AG08395 (cell line): ENCODE data around the gene SDR39U1.
A peak's percentile ranks its signal among the peaks of the same experiment; 100 is the strongest.
"Not testable (repeated sequence)": the region's sequence is repeated elsewhere in the genome, so short reads cannot be mapped to it uniquely, and the experiment has no call there.

Source experiments
- DNase-seq: peaks from one replicate; pipeline ENCODE4 v3.0.0; 2012; ENCODE audit warnings: mixed read lengths, low spot score

Gene SDR39U1

DNA sequence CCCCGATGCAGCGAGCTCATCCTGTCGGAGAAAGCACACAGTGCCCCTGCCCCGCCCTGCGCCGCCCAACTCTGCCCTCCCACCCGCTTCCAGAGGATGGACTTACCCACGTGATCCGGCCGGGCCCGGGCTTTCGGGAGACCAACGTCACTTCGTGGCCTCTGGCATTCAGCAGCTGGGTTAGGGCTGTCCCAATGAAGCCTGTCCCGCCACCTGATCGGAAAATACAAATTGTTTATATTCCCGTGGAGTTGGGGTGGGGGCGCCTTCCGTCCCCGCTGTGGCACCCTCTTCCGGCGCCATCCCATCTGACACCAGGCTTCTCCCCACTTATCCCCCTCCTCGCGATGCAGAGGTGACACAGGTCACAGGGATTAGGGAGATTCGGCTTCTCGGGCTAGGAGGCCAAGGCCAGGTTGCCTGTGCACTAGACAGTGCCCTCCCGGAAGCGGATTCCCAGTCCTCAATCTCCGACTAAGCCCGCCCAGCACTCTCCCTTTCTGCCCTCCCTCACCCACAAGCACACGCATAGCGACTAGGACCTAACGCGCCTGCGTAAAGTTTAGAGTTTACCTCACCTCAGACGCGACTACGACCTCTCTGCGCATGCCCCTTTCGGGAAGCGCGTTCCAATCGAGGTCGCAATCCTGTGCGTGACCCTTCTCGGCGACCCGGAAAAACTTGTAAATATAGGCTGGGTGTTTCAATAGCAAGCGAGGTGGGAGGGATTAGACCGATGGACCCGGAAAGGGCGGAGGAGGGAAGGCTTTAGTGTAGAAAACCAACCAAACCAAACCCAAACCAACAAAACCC lies at the start of gene SDR39U1:
SDR39U1 (minus strand) TSS at position 537 of the 813 bp plus-strand sequence; CDS start at position 530, 7 bp downstream.
- DNase-seq, result peak; percentile 99

DNA sequence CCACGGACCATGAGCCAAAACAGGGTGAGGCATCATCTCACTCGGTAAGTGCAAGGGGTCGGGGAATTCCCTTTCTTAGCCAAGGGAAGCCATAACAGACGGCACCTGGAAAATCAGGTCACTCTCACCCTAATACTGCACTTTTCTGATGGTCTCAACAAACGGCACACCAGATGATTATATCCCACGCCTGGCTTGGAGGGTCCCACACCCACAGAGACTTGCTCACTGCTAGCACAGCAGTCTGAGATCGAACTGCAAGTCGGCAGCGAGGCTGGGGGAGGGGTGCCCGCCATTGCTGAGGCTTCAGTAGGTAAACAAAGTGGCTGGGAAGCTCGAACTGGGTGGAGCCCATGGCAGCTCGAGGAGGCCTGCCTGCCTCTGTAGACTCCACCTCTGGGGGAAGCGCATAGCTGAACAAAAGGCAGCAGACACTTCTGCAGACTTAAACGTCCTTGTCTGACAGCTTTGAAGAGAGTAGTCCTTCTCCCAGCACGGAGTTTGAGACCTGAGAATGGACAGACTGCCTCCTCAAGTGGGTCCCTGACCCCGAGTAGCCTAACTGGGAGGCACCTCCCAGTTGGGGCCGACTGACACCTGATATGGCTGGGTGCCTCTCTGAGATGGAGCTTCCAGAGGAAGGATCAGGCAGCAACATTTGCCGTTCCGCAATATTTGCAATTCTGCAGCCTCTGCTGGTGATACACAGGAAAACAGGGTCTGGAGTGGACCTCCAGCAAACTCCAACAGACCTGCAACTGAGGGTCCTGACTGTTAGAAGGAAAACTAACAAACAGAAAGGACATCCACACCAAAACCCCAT lies 49.2 kb upstream of the SDR39U1 start:
- DNase-seq, result not testable (repeated sequence)

DNA sequence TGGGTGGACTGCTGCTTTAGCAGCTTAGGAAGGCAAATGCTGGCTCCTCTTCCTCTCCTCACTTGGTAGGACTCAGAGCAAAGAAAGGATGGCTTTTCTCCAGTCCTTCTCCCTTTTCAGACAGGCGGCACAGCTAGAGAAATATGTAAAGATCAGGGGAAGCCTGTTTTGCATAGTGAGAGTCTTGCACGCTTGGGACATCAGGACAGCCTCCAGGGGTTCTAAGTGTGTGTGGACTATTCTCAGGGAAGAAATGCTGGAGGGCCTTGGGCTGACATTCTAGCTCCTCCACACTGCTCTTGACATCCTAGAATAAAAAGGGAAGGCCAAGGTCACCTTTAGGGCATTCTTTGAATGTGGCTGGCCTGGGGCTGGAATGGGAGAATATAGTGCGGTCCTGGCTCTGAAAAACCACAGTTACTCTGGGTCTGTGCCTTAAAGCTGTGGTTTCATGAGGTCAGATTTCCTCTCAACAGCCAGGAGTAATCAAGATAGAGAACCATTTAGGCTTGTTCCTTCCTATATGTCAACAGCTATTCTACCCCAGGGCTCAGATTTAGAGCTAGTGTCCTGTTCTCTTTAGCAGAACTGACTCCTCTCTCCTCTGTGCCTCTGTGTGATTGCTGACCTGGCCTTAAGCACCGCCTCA lies 41.2 kb upstream of the SDR39U1 start:
- peak; percentile 16 for DNase-seq

DNA sequence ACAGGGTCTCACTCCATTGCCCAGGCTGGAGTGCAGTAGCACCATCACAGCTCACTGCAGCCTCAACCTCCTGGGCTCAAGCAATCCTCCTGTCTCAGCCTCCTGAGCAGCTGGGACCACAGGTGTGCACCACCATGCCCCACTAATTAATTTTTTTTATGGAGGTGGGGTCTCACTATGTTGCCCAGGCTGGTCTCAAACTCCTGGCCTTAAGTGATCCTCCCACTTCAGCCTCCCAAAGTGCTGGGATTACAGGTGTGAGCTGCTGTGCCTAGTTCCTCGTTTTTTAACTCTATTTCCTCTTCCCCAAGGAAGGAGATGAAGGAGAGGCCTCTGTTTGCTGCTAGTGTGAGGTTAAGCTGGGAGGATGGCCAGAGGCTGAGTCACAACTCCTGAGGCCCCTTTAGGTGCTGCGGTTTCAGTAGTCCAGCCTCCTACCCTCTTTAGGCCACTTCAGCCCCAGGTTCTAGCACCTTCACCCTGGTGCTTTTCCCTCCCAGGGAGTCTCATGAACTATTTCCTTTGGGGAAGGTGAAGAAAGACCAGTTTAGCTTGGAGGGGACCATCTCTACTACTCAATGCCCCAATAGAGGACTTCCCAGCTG lies 40.2 kb upstream of the SDR39U1 start:
- DNase-seq, result peak; percentile 14

DNA sequence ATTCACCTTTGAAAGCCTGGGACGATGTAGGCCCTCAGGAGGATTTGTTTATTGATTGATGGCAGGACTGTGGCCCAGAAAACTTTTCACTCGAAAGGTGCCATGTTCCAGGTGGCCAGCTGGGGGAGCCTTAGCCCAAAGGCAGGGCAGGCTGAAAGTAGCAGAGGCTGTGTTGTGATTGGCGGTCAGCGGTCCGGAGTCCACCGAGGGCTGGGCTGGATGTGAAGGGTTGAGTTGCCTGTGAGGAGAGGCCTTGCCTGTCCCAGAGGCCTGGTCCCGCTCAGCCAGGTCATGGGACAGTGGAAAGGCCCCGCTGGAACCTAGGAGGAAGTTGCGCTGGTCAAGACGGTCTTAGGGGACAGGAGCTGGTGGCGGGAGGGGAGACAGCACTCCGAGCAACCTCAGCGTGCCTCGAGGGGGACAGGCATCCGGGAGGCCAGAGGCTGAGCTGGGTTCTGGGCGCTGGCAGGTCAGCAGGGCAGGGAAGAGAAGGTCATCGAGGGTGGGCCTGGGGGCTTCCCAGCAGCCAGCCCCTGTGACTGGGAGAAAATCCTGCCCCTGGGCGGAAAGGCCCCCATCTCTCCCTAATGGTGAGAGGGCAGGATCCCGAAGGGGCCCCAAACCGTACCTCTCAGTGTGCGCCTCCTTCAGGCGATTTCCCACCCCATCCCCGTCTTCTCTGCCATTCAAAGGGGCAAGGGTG lies 39.2 kb upstream of the SDR39U1 start:
- peak; percentile 71 for DNase-seq

DNA sequence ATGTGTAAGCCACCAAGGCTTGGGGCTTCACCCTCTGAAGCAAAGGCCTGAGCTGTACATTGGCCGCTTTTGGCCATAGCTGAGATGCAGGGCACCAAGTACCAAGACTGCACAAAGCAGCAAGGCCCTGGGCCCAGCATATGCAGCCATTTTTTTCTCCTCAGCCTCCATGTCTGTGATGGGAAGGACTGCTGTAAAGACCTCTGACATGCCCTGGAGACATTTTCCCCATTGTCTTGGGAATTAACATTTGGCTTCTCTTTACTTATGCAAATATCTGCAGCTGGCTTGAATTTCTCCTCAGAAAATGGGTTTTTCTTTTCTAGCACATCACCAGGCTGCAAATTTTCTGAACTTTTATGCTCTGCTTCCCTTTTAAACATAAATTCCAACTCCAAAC lies 37.4 kb upstream of the SDR39U1 start:
- not testable (repeated sequence) for DNase-seq

DNA sequence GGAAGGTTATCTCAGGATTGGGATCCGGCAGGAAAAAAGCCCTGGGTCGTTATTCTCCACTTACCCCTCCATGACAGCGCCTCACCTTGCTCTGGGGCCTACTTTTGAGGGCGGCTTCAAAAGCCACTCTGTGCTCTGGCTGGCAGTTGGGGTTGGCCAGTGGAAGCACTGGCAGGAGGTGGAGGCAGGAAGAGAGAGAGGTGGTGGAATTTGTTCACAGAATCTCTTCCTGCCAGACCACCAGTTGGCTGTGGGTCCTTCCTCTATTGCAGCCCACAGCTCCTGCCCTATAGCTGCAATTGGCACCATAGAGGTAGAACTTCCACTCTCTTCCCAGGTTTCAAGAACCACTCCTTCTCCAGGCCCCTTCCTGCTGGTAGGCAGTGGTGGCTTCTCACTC lies 32.7 kb upstream of the SDR39U1 start:
- no peak for DNase-seq

DNA sequence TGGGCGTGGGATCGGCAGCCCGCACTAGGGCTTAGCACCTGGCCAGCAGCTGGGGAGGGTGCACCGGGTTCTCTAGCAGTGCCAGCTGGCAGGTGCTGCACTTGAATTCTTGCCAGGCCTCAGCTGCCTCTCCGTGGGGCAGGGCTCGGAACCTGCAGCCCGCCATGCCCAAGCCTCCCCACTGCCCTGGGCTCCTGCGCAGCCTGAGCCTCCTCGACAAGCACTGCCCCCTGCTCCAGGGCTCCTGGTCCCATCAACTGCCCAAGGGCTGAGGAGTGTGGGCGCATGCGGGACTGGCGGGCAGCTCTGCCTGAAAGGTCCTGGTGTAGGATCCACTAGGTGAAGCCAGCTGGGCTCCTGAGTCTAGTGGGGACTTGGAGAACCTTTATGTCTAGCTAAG lies 30.6 kb upstream of the SDR39U1 start:
- DNase-seq, result no peak

GRCh38 chr14:24470450-24470849 lies 27.9 kb upstream of the SDR39U1 start:
- DNase-seq, result not testable (repeated sequence)

- no peak for DNase-seq
These were observed 23.2 kb upstream of the SDR39U1 start for GRCh38 chr14:24465805-24466204.

DNA sequence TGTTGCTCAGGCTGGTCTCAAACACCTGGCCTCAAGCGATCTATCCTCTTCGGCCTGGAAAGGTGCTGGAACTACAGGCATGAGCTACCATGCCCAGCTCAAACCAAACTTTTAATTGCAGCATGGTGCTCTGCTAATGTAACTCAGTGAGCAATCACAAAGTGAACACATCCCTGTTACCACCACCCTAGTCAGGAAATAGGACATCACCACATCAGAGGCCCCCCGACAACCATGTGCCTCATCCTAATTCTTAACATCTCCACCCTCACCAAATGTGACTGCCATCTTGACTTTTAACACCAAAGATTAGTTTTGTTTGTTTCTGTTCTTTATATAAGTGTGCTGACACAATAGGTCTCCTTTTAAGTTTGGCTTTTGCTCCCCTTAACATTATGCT lies 22.8 kb upstream of the SDR39U1 start:
- DNase-seq, result no peak

DNA sequence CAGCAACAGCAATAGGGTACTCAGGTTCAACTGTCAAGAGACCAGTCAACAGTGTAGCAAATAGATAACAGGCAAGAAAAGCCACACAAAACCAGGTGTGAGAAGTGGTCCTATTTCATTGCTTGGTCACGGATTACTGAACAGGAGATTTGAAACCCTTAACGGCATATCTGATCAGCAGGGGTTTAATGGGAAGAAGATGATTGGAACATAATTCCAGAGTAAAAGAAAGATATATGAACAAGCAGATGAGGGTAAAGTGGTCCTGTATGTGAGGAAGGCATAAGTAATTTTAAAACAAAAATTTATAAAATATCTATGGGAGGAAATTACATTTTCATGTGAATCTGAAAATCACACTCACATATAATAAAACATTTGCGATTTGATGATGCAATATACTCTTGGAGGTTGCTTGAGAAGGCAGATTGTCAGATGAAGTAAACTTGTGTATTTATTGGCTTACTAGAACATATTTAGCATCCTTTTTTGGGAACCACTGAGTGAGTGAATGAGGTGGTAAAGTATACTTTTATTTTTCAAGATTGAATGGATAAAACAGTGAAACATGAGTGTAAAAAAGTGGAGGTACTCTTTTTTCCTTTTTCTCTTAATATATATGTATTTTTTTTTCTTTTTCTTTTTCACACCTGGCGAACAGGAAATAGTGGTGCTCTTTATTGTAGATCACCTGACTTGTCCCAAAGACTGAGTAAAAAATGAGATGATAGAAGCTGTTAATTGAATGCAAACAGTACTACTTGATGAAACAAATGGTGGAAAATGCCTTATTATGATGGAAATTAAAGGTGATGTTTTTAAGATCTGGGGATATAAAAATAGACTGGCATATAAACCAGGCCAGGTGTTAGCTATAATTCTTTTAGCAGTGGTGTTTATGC lies 21.6 kb upstream of the SDR39U1 start:
- DNase-seq, result no peak

DNA sequence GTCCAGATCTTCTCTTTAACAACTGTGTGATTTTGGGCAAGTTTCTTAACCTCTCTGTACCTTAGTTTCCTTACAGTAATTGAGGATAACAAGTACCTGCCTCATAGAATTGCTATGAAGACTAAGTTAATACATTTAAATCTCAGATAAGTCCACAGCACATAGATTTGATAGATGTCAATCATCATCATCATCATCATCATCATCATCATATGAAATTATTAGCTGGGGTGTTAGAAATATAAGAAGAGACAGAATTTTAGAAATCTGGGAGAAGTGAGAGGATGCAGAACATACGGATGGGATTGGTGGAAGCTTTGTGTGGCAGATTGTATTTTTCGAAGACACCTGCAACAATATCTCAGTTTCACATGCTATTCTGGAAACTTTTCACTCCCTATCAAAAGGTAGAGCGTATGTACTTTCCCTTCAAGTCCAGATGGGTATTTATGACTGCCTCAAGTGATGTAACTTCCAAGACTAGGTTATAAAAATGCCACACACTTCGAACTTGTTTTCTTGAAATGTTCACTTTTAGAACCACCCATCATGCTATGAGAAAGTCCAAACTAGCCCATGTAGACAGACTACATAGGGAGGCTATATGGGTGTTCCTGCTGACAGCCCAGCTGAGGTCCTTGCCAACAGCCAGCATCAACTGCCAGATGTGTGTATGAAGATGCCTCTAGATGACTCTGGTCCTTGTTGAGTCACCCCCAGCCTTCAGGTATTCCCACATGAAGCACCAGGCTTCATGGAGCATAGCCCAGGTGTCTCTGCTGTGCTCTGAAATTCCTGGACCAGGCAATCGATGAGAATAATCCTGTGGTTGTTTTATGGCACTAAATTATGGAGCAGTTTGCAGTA lies 20.7 kb upstream of the SDR39U1 start:
- no peak for DNase-seq

GRCh38 chr14:24461336-24461735 lies 18.8 kb upstream of the SDR39U1 start:
- DNase-seq, result no peak

DNA sequence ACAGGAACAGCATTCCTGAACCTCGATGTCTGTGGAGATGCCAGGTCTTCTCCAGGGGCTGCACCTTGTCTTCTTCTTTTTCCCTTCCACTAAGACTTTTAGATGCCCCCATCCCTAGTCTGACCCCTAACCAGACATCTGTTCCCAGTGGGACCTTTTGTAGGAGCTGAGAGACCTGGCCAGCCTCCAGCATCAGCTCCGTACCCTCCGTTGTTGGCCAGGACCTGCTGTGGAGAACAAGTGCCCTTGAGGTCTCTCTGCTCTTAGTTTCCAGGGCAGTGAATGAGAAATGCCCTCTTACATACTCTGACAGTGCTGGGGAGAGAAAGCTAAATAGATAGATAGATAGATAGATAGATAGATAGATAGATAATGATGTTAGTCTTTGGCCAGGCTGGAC lies 16.8 kb upstream of the SDR39U1 start:
- no peak for DNase-seq

- no peak for DNase-seq
These were observed 16.2 kb upstream of the SDR39U1 start for GRCh38 chr14:24458736-24459135.

DNA sequence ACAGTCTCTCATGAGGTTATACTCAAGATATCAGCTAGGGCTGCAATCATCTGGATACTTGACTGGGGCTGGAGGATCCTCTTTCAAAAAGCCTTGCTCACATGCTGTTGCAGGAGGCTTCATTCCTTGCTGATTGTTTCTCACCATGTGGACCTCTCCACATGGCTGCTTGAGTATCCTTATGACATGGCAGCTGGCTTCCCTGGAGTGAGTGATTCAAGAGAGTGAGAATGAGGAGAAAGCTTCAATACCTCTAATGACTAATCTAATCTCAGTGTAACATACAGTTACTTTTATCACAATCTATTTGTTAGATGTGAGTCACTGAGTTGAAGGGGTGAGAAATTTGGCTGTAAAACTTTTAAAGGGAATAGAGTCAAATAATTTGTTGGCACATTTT lies 14.4 kb upstream of the SDR39U1 start:
- no peak for DNase-seq

GRCh38 chr14:24450828-24451227 lies 8.3 kb upstream of the SDR39U1 start:
- DNase-seq, result not testable (repeated sequence)

- peak; percentile 22 for DNase-seq
These were observed 583 bp upstream of the SDR39U1 start for GRCh38 chr14:24443053-24443665.
